CD4-positive, alpha-beta T cell treated with Interleukin-6 at 100 ng/mL for 8 hours (primary cell): ENCODE results near the gene JTB.

ENCODE experiments used
- DNase-seq: peaks from one replicate; pipeline ENCODE4 v3.0.0-alpha.2; 2020; ENCODE audit warnings: mixed read lengths, low spot score

The JTB gene

GRCh38 chr1:153978274-153978909 is 918 bp upstream of the JTB start:
- no peak for DNase-seq

GRCh38 chr1:153976819-153977249 is 640 bp downstream of the JTB start:
- no peak for DNase-seq

- DNase-seq = no peak
These were observed 3.9 kb downstream of the JTB start for GRCh38 chr1:153973525-153973924.

GRCh38 chr1:153973071-153973470 is 4.4 kb downstream of the JTB start:
- no peak for DNase-seq

GRCh38 chr1:153970346-153970745 is 7.1 kb downstream of the JTB start:
- DNase-seq = no peak

- DNase-seq = no peak
These were observed 8.5 kb downstream of the JTB start for GRCh38 chr1:153968972-153969371.

GRCh38 chr1:153968408-153968807 is 9.1 kb downstream of the JTB start:
- DNase-seq = no peak

- no peak for DNase-seq
These were observed 9.5 kb downstream of the JTB start for GRCh38 chr1:153968000-153968363.

GRCh38 chr1:153967107-153967999 is 10.1 kb downstream of the JTB start, which contains the start of gene CREB3L4:
TSS of gene CREB3L4 (plus strand) at chr1:153967902. CDS start at chr1:153968526, 624 bp downstream.
- DNase-seq = peak; percentile 89

- no peak for DNase-seq
These were observed 13.6 kb downstream of the JTB start for GRCh38 chr1:153963850-153964331.

GRCh38 chr1:153963030-153963849 is 14.2 kb downstream of the JTB start, which contains the start of gene SLC39A1:
TSS of gene SLC39A1 (minus strand) at chr1:153963537. CDS start at chr1:153962715, 822 bp downstream.
- DNase-seq = peak; percentile 91

- no peak for DNase-seq
These were observed 15.1 kb downstream of the JTB start for GRCh38 chr1:153962088-153963029.

GRCh38 chr1:153961421-153961820 is 16.1 kb downstream of the JTB start:
- no peak for DNase-seq

GRCh38 chr1:153960206-153960605 is 17.3 kb downstream of the JTB start:
- DNase-seq = no peak

GRCh38 chr1:153959454-153959853 is 18.0 kb downstream of the JTB start:
- DNase-seq = no peak

- no peak for DNase-seq
These were observed 18.6 kb downstream of the JTB start for GRCh38 chr1:153958961-153959260.

GRCh38 chr1:153958111-153958960 is 19.1 kb downstream of the JTB start, which contains the start of gene CRTC2:
TSS of gene CRTC2 (minus strand) at chr1:153958612. CDS start at chr1:153958497, 115 bp downstream.
- peak; percentile 97 for DNase-seq

GRCh38 chr1:153957744-153958110 is 19.7 kb downstream of the JTB start:
- DNase-seq = peak; percentile 45

- no peak for DNase-seq
These were observed 20.3 kb downstream of the JTB start for GRCh38 chr1:153956997-153957715.
